HCT116 (cell line): ENCODE results near the gene ZNF496.

Source experiments
- CTCF ChIP-seq, 3 experiments: fragments of 200-600 bp in 1 of 3; sonication (generic) in 1 of 3; IDR thresholded peaks in 2 of 3; conservative IDR thresholded peaks in 1 of 3; 2 replicates each; pipeline ENCODE4 v1.5.1; 2012 to 2017; ENCODE audit warnings: low read depth in 2 of 3, low read length in 2 of 3, antibody characterized with exemption in 1 of 3, borderline replicate concordance in 1 of 3, control low read depth in 1 of 3, mild to moderate bottlenecking in 1 of 3, mixed read lengths in 1 of 3, mixed run types in 1 of 3, moderate library complexity in 1 of 3; ENCODE audit not compliant: insufficient read depth in 1 of 3
- EZH2 ChIP-seq: fragments of 200-600 bp; sonication (generic); IDR thresholded peaks from 2 replicates; pipeline ENCODE4 v1.6.1; 2017; ENCODE audit warnings: antibody characterized with exemption, mixed run types
- JUND ChIP-seq: IDR thresholded peaks from 2 replicates; pipeline ENCODE4 v1.6.1; 2012
- MAX ChIP-seq: IDR thresholded peaks from 2 replicates; pipeline ENCODE4 v1.6.1; 2012
- POLR2A ChIP-seq: IDR thresholded peaks from 2 replicates; pipeline ENCODE4 v1.7.0; 2011; ENCODE audit warnings: borderline replicate concordance; ENCODE audit not compliant: insufficient read depth, insufficient read length; ENCODE audit errors: extremely low read depth
- POLR2AphosphoS5 ChIP-seq: IDR thresholded peaks from 2 replicates; pipeline ENCODE4 v1.6.1; 2011; ENCODE audit warnings: mild to moderate bottlenecking, low read depth, low read length, moderate library complexity
- RAD21 ChIP-seq: IDR thresholded peaks from 2 replicates; pipeline ENCODE4 v1.6.1; 2012; ENCODE audit warnings: low read depth, mild to moderate bottlenecking
- SP1 ChIP-seq: IDR thresholded peaks from 2 replicates; pipeline ENCODE4 v1.6.1; 2012; ENCODE audit warnings: low read depth
- SRF ChIP-seq: IDR thresholded peaks from 2 replicates; pipeline ENCODE4 v1.6.1; 2012; ENCODE audit warnings: low read depth
- TCF7L2 ChIP-seq: IDR thresholded peaks from 2 replicates; pipeline ENCODE4 v1.7.0; 2011; ENCODE audit warnings: borderline replicate concordance, inconsistent platforms; ENCODE audit not compliant: insufficient read depth, insufficient read length; ENCODE audit errors: extremely low read depth
- YY1 ChIP-seq: IDR thresholded peaks from 2 replicates; pipeline ENCODE4 v1.6.1; 2011; ENCODE audit warnings: low read length, low read depth, moderate library complexity, mild to moderate bottlenecking; ENCODE audit not compliant: insufficient replicate concordance; ENCODE audit errors: extremely low read depth
- TF ChIP-seq, protein P1 (sequence below): IDR thresholded peaks from 2 replicates; pipeline ENCODE4 v1.6.1; 2012; ENCODE audit warnings: low read depth

GRCh38 chr1:247287460-247287859, 44.2 kb downstream of the ZNF496 start:
- TF ChIP-seq CTCF (IDR thresholded peaks at IDR 0.05 in 2 of 3, conservative IDR thresholded peaks at IDR 0.05 in 1 of 3; ENCODE audit: borderline replicate concordance in 1 of 3, insufficient read depth in 1 of 3, low read depth in 2 of 3, low read length in 2 of 3) (peak in 2 of 3 experiments; percentile 31 to 55; a peak in 5 of 6 replicates), EZH2 (no peak), SP1 (no peak), POLR2A (no peak), POLR2AphosphoS5 (no peak), MAX (no peak), YY1 (no peak), JUND (no peak), TCF7L2 (no peak), SRF (no peak), RAD21 (peak; percentile 41)
- TF ChIP-seq, protein P1, sequence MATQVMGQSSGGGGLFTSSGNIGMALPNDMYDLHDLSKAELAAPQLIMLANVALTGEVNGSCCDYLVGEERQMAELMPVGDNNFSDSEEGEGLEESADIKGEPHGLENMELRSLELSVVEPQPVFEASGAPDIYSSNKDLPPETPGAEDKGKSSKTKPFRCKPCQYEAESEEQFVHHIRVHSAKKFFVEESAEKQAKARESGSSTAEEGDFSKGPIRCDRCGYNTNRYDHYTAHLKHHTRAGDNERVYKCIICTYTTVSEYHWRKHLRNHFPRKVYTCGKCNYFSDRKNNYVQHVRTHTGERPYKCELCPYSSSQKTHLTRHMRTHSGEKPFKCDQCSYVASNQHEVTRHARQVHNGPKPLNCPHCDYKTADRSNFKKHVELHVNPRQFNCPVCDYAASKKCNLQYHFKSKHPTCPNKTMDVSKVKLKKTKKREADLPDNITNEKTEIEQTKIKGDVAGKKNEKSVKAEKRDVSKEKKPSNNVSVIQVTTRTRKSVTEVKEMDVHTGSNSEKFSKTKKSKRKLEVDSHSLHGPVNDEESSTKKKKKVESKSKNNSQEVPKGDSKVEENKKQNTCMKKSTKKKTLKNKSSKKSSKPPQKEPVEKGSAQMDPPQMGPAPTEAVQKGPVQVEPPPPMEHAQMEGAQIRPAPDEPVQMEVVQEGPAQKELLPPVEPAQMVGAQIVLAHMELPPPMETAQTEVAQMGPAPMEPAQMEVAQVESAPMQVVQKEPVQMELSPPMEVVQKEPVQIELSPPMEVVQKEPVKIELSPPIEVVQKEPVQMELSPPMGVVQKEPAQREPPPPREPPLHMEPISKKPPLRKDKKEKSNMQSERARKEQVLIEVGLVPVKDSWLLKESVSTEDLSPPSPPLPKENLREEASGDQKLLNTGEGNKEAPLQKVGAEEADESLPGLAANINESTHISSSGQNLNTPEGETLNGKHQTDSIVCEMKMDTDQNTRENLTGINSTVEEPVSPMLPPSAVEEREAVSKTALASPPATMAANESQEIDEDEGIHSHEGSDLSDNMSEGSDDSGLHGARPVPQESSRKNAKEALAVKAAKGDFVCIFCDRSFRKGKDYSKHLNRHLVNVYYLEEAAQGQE, result no peak
